D721Med (cell line): ENCODE results near the gene TNIK.
A peak's percentile ranks its signal among the peaks of the same experiment; 100 is the strongest.

Experiments
- DNase-seq: peaks from one replicate; pipeline ENCODE4 v3.0.0; 2011; ENCODE audit warnings: low spot score; ENCODE audit not compliant: insufficient read length
- FAIRE-seq: peaks from 2 replicates; lab custom pipeline; 2011; peaks lifted over from hg19 to GRCh38; lab: Jason Lieb, UNC
- CTCF ChIP-seq: IDR thresholded peaks from 2 replicates; pipeline ENCODE4 v1.5.1; 2012; ENCODE audit warnings: mild to moderate bottlenecking, control low read depth; ENCODE audit not compliant: insufficient read depth; ENCODE audit errors: missing control alignments

The TNIK gene

GRCh38 chr3:171192176-171192854 lies 267.9 kb downstream of the TNIK start:
- TF ChIP-seq CTCF: no peak
- FAIRE-seq (no peak), DNase-seq (no peak)

GRCh38 chr3:171190668-171191067 lies 269.5 kb downstream of the TNIK start:
- DNase-seq (no peak), FAIRE-seq (no peak)
- no peak for TF ChIP-seq CTCF

- DNase-seq (no peak), FAIRE-seq (no peak)
- TF ChIP-seq CTCF: no peak
These were observed 270.7 kb downstream of the TNIK start for GRCh38 chr3:171189394-171190080.

GRCh38 chr3:171187706-171188290 lies 272.4 kb downstream of the TNIK start:
- peak; percentile 89 for FAIRE-seq
- TF ChIP-seq CTCF: peak; percentile 54
- DNase-seq: no peak

GRCh38 chr3:171186817-171187500 lies 273.2 kb downstream of the TNIK start:
- FAIRE-seq (no peak), DNase-seq (no peak)
- no peak for TF ChIP-seq CTCF

GRCh38 chr3:171186383-171186782 lies 273.8 kb downstream of the TNIK start:
- no peak for TF ChIP-seq CTCF
- no peak for FAIRE-seq
- no peak for DNase-seq

GRCh38 chr3:171185959-171186358 lies 274.2 kb downstream of the TNIK start:
- no peak for DNase-seq
- TF ChIP-seq CTCF: no peak
- FAIRE-seq: no peak
